ENCODE results near the gene RNASE4. TPM values are rescaled to one million over a fixed set of nuclear protein-coding genes. Genes with fewer than 3 reads are reported as not detected.
"Not testable (repeated sequence)": the region's sequence is repeated elsewhere in the genome, so short reads cannot be mapped to it uniquely, and the experiment has no call there.

RNASE4 gene
- total RNA-seq, 3 donors from 2014 or later, result 0.08 to 0.18 (median 0.15) TPM

GRCh38 chr14:20661197-20661596, 23.2 kb upstream of the RNASE4 start:
- no peak for ATAC-seq
- H3K9me3 Mint-ChIP-seq, result no peaks in the 10 kb centered on the region
- no peak overlapping the region for H3K4me3 Mint-ChIP-seq
- DNase-seq, result no peak
- peaks cover 34% of the 10 kb centered on the region for H3K27me3 Mint-ChIP-seq (ENCODE audit: low read depth)
- no peaks in the 10 kb centered on the region for H3K36me3 Mint-ChIP-seq (ENCODE audit: insufficient read depth)
- H3K4me1 Mint-ChIP-seq (ENCODE audit: low read depth), result peaks cover 29% of the 10 kb centered on the region

DNA sequence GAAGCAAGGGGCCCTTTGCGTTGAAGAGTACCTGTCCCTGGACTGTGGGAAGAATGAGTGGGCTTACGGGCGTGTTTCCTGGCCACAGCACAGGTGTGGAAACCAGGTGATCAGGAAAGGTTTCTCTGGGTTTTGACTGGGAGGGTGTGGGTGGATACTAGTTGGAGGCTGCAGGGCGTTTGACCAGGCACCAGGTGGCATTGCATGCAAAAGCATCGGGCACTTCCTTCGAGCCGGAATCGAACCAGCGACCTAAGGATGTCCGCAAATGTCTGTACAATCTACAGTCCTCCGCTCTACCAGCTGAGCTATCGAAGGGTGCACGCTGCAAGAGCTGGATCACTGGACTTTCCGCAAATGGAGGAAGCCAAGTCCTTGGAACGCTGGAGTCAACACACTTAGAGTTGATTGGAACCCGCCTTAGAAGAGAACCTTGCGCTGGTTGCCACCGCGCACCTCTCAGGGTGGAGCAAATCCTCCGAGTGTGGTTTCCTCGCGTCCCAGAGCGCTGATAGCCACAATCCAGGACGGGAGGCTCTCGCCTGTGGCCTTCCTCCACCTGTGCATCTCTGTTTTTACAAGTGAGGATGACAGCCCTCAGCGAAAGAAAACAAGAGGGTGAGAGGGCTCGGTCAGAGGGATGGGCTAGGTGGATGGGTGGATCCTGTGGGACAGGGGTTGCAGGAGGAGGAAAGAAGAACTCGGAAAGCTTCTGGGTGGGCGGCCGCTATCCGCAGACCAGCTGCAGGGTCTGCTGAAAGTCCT, 21.2 kb upstream of the RNASE4 start:
- H3K4me1 Mint-ChIP-seq (ENCODE audit: low read depth), result peaks cover 28% of the 10 kb centered on the region
- peak; percentile 84 to 85 for ATAC-seq
- H3K4me3 Mint-ChIP-seq, result peak overlapping the region; percentile 79
- no peaks in the 10 kb centered on the region for H3K36me3 Mint-ChIP-seq (ENCODE audit: insufficient read depth)
- peaks cover 17% of the 10 kb centered on the region for H3K27me3 Mint-ChIP-seq (ENCODE audit: low read depth)
- DNase-seq, result peak; percentile 65
- H3K9me3 Mint-ChIP-seq, result no peaks in the 10 kb centered on the region

- not testable (repeated sequence) for ATAC-seq; H3K36me3 Mint-ChIP-seq (ENCODE audit: insufficient read depth); H3K9me3 Mint-ChIP-seq; H3K27me3 Mint-ChIP-seq (ENCODE audit: low read depth); H3K4me3 Mint-ChIP-seq; DNase-seq
- H3K4me1 Mint-ChIP-seq (ENCODE audit: low read depth), result peaks cover 29% of the 10 kb centered on the region
These were observed 17.9 kb upstream of the RNASE4 start for GRCh38 chr14:20666400-20666961.

DNA sequence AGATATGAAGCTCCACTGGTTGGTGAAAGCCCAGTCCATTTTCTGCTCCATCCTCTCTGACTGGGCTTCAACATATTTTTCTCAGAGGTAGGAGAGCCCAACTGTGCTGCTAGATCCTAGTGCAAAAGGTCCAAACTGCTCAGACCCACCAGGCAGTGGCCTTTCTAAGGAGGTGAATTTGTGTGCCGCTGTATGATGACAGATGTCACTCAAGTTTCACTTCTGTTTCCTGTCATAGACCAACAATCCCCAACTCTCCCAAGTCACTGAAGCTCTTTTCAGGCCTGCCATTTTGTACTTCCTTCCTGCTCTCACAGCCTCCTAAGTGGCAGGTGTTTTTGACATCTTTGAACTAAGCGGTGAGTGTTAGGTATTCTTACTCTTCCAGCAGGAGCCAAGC, 16.4 kb upstream of the RNASE4 start:
- no peak overlapping the region for H3K4me3 Mint-ChIP-seq
- H3K4me1 Mint-ChIP-seq (ENCODE audit: low read depth), result peaks cover 25% of the 10 kb centered on the region
- no peaks in the 10 kb centered on the region for H3K9me3 Mint-ChIP-seq
- ATAC-seq (peak; percentile 63 to 69), DNase-seq (no peak)
- H3K27me3 Mint-ChIP-seq (ENCODE audit: low read depth), result peaks cover 7% of the 10 kb centered on the region
- no peaks in the 10 kb centered on the region for H3K36me3 Mint-ChIP-seq (ENCODE audit: insufficient read depth)

GRCh38 chr14:20668969-20669368, 15.4 kb upstream of the RNASE4 start:
- H3K4me3 Mint-ChIP-seq, result no peak overlapping the region
- H3K36me3 Mint-ChIP-seq (ENCODE audit: insufficient read depth), result no peaks in the 10 kb centered on the region
- H3K9me3 Mint-ChIP-seq, result no peaks in the 10 kb centered on the region

GRCh38 chr14:20671597-20672283, 12.6 kb upstream of the RNASE4 start:
- Mint-ChIP-seq H3K4me1 (ENCODE audit: low read depth) (peaks cover 14% of the 10 kb centered on the region), H3K36me3 (ENCODE audit: insufficient read depth) (no peaks in the 10 kb centered on the region), H3K4me3 (no peak overlapping the region), H3K9me3 (no peaks in the 10 kb centered on the region), H3K27me3 (ENCODE audit: low read depth) (peaks cover 3% of the 10 kb centered on the region)
- no peak for DNase-seq
- no peak for ATAC-seq

More at GRCh38 chr14:20668969-20669368, 15.4 kb upstream of the RNASE4 start:
- no peak for ATAC-seq
- Mint-ChIP-seq H3K27me3 (ENCODE audit: low read depth) (peaks cover 3% of the 10 kb centered on the region), H3K4me1 (ENCODE audit: low read depth) (peaks cover 16% of the 10 kb centered on the region)
- DNase-seq, result no peak

DNA sequence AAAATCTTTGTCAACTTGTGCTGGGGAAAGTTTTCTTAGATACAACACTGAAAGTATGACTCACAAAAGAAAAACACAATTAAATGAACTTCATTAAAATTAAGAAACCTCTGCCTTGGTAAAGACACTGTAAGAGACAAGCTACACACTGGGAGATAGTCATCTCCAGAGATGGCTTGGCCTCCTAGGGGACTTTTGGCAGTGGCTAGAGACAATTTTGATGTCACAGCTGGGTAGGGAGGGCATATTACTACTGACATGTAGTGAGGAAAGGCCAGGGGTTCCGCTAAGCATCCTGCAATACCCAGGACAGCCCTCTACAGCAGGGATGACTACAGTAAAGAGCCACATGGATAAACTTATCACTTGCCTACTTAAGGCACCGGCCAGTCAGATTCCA, 8.7 kb upstream of the RNASE4 start:
- DNase-seq, result no peak
- ATAC-seq, result peak in 1 of 2 donors; percentile 27
- no peaks in the 10 kb centered on the region for H3K9me3 Mint-ChIP-seq

DNA sequence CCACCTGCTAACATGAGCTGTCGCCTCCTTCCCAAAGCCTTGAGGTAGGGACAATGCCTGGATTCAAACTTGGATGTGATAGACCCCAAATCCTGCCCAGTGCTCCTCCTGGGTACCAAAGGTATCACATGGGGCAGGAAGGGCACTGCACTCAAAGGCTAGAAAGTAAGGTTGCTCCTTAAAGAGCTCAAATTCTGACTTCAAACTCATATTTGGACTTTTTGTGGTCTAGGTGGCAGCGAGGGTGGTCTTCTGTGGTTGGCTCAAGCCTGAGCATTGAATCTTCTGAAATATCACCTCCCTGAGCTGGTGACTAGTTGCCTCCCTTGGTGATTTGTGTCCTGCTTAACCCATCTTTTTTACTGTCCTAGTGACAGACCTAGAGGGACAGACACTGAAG, 8.3 kb upstream of the RNASE4 start:
- no peaks in the 10 kb centered on the region for H3K9me3 Mint-ChIP-seq
- peaks cover 3% of the 10 kb centered on the region for H3K27me3 Mint-ChIP-seq (ENCODE audit: low read depth)
- H3K36me3 Mint-ChIP-seq (ENCODE audit: insufficient read depth), result no peaks in the 10 kb centered on the region
- no peak overlapping the region for H3K4me3 Mint-ChIP-seq
- H3K4me1 Mint-ChIP-seq (ENCODE audit: low read depth), result peaks cover 2% of the 10 kb centered on the region
- DNase-seq, result no peak
- no peak for ATAC-seq

More for the DNA sequence above, 8.7 kb upstream of the RNASE4 start:
- peaks cover 3% of the 10 kb centered on the region for H3K27me3 Mint-ChIP-seq (ENCODE audit: low read depth)
- H3K4me1 Mint-ChIP-seq (ENCODE audit: low read depth), result peaks cover 2% of the 10 kb centered on the region
- no peaks in the 10 kb centered on the region for H3K36me3 Mint-ChIP-seq (ENCODE audit: insufficient read depth)
- no peak overlapping the region for H3K4me3 Mint-ChIP-seq

DNA sequence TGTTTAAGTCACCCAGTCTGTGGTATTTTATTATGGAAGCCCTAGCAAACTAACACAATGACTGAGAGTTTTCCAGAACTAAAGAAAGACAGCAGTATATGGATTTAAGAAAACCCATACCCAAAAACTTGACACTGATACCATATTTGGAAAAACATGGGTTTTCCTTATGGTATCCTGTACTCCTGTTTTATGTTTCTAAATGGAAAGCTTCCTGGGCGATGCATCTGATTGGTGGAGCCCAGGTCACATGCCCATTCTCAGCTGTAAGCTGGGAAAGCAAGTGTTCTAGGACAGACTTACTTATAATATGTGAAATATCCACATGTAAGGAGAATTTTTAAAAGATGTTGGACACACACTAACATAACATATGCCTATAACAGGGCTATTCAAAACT, 4.5 kb upstream of the RNASE4 start:
- Mint-ChIP-seq H3K4me3 (no peak overlapping the region), H3K36me3 (ENCODE audit: insufficient read depth) (no peaks in the 10 kb centered on the region), H3K27me3 (ENCODE audit: low read depth) (no peaks in the 10 kb centered on the region), H3K9me3 (no peaks in the 10 kb centered on the region), H3K4me1 (ENCODE audit: low read depth) (peaks cover 3% of the 10 kb centered on the region)
- DNase-seq, result peak; percentile 27
- no peak for ATAC-seq

GRCh38 chr14:20680363-20680762, 4.0 kb upstream of the RNASE4 start:
- Mint-ChIP-seq H3K4me3 (no peak overlapping the region), H3K27me3 (ENCODE audit: low read depth) (no peaks in the 10 kb centered on the region), H3K36me3 (ENCODE audit: insufficient read depth) (no peaks in the 10 kb centered on the region), H3K9me3 (no peaks in the 10 kb centered on the region), H3K4me1 (ENCODE audit: low read depth) (peaks cover 6% of the 10 kb centered on the region)
- DNase-seq, result no peak
- no peak for ATAC-seq

DNA sequence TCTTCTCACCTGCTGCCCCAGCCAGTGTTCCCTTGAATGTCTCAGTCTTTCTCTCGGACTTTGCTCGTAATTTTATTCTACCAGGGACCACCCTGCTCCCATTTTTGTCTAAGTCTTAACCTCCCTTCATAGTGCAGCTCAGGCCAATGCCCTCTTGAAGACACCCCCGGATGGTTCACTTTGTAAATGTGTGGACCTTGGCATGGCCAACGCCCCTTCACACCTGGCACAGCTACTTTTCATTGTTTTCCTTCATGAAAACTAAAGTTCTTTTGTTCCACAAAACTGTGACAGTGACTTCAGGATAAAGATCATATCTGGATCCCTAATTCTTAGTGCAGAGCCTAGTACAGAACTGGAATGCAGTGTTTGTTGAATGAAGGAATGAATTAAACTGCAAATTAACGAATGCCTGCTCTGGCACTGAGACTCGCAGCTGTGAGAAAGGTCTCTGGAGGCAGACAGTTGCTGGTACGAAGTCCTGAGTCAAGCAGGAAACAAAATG, 3.5 kb upstream of the RNASE4 start:
- no peaks in the 10 kb centered on the region for H3K36me3 Mint-ChIP-seq (ENCODE audit: insufficient read depth)
- ATAC-seq (no peak), DNase-seq (no peak)
- H3K27me3 Mint-ChIP-seq (ENCODE audit: low read depth), result no peaks in the 10 kb centered on the region
- no peaks in the 10 kb centered on the region for H3K9me3 Mint-ChIP-seq
- no peak overlapping the region for H3K4me3 Mint-ChIP-seq
- H3K4me1 Mint-ChIP-seq (ENCODE audit: low read depth), result peaks cover 6% of the 10 kb centered on the region

- H3K4me3 Mint-ChIP-seq, result no peak overlapping the region
- no peaks in the 10 kb centered on the region for H3K9me3 Mint-ChIP-seq
- ATAC-seq, result peak; percentile 13 to 15
- no peaks in the 10 kb centered on the region for H3K36me3 Mint-ChIP-seq (ENCODE audit: insufficient read depth)
- peaks cover 6% of the 10 kb centered on the region for H3K4me1 Mint-ChIP-seq (ENCODE audit: low read depth)
- DNase-seq, result peak; percentile 89
- H3K27me3 Mint-ChIP-seq (ENCODE audit: low read depth), result no peaks in the 10 kb centered on the region
These were observed 2.8 kb upstream of the RNASE4 start for GRCh38 chr14:20681348-20682126.

DNA sequence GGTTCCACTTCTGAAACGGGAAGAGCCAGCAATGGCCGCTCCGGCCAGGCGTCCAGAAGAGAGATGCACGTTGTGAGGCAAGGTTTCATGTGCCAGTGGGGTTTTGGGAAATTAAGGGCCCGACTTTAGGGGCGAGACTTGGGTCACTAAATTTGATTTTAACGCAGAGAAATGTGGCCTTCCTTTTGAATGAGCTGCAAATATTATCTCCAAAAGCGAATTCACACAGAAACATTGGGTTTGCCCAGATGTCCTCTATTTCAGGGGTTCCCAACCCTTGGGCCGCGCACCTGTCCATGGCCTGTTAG, 2.3 kb upstream of the RNASE4 start:
- no peak for ATAC-seq
- no peak overlapping the region for H3K4me3 Mint-ChIP-seq
- no peak for DNase-seq
- peaks cover 6% of the 10 kb centered on the region for H3K4me1 Mint-ChIP-seq (ENCODE audit: low read depth)
- H3K36me3 Mint-ChIP-seq (ENCODE audit: insufficient read depth), result no peaks in the 10 kb centered on the region
- no peaks in the 10 kb centered on the region for H3K9me3 Mint-ChIP-seq
- no peaks in the 10 kb centered on the region for H3K27me3 Mint-ChIP-seq (ENCODE audit: low read depth)

GRCh38 chr14:20682435-20683124, 1.8 kb upstream of the RNASE4 start:
- no peaks in the 10 kb centered on the region for H3K27me3 Mint-ChIP-seq (ENCODE audit: low read depth)
- DNase-seq, result peak; percentile 62
- no peaks in the 10 kb centered on the region for H3K36me3 Mint-ChIP-seq (ENCODE audit: insufficient read depth)
- H3K4me3 Mint-ChIP-seq, result no peak overlapping the region
- no peaks in the 10 kb centered on the region for H3K9me3 Mint-ChIP-seq
- ATAC-seq, result peak; percentile 74 to 76
- peaks cover 6% of the 10 kb centered on the region for H3K4me1 Mint-ChIP-seq (ENCODE audit: low read depth)

All from activated T-cell treated with anti-CD3 and anti-CD28 coated beads, Interleukin-2, amount 50 U/mL, for 4 hours (primary cell).